HepG2 (cell line): ENCODE data around the gene DFFA. TPM values are rescaled to one million over a fixed set of nuclear protein-coding genes. Genes with fewer than 3 reads are reported as not detected.

Experiments used
- ATAC-seq: fragments of 200-7000 bp; cut with Tn5 transposase; 3 replicates; pipeline ENCODE4 v1.9.1; 2020; ENCODE audit warnings: mild to moderate bottlenecking, moderate library complexity
- BruUV-seq: library from RNA; stranded (reverse); fragments of 400-500 nt; replicated peaks from 2 replicates; lab custom pipeline; 2021; lab: Mats Ljungman, UMichigan
- CTCF ChIA-PET: fragments of 300-600 bp; formaldehyde crosslinking; extraction: SDS; loops from one replicate; lab custom pipeline; 2021; ENCODE audit warnings: low total read pairs, inconsistent platforms, low intra/inter-chr PET ratio; lab: Yijun Ruan, JAX
- POLR2A ChIA-PET: fragments of 350-600 bp; sonication (Branson Sonifier 250); formaldehyde crosslinking; loops from one replicate; lab custom pipeline; 2020; ENCODE audit warnings: antibody characterized with exemption, inconsistent platforms; lab: Yijun Ruan, JAX
- DNase-seq: peaks from one replicate; pipeline ENCODE4 v3.0.0-alpha.2; 2015; ENCODE audit warnings: low spot score
- FAIRE-seq: peaks from 3 replicates; lab custom pipeline; 2011; peaks lifted over from hg19 to GRCh38; lab: Jason Lieb, UNC
- H2AFZ ChIP-seq: one replicate; pipeline ENCODE4 v1.6.1; 2011; ENCODE audit warnings: low read length, inconsistent platforms
- H3K27ac ChIP-seq: fragments of 300-600 bp; 3 replicates; pipeline ENCODE4 v1.8.0; 2011; ENCODE audit warnings: mixed run types, mild to moderate bottlenecking, mixed read lengths, low read length, inconsistent platforms; ENCODE audit not compliant: insufficient read depth; ENCODE audit errors: extremely low read length
- H3K27me3 ChIP-seq, 2 experiments: fragments of 200-600 bp in 1 of 2; 2 replicates in 1 of 2; 3 replicates in 1 of 2; pipeline versions ENCODE4 v1.6.0 to v1.8.0; 2011; ENCODE audit warnings: low read length in 2 of 2, mild to moderate bottlenecking in 2 of 2, moderate library complexity in 2 of 2, inconsistent platforms in 1 of 2; ENCODE audit not compliant: insufficient read depth in 2 of 2, control insufficient read depth in 1 of 2
- H3K36me3 ChIP-seq, 2 experiments: fragments of 200-600 bp in 1 of 2; replicated peaks in 1 of 2; 2 replicates in 1 of 2; 3 replicates in 1 of 2; pipeline versions ENCODE4 v1.5.1 to v1.8.0; 2011; ENCODE audit warnings: low read length in 2 of 2, inconsistent platforms in 1 of 2; ENCODE audit not compliant: insufficient read depth in 2 of 2, control insufficient read depth in 1 of 2
- H3K4me1 ChIP-seq: 2 replicates; pipeline ENCODE4 v1.5.1; 2012; ENCODE audit warnings: low read length, inconsistent platforms; ENCODE audit not compliant: insufficient read depth
- H3K4me2 ChIP-seq: 2 replicates; pipeline ENCODE4 v1.6.0; 2011; ENCODE audit warnings: low read depth, low read length, inconsistent platforms
- H3K4me3 ChIP-seq, 3 experiments: fragments of 200-600 bp in 1 of 3; sonication (generic), shearing (Covaris generic) in 1 of 3; replicated peaks in 1 of 3; 2 replicates each; pipeline ENCODE4 v1.5.1; 2011 to 2016; ENCODE audit warnings: low read length in 3 of 3, inconsistent platforms in 2 of 3, low read depth in 2 of 3, mild to moderate bottlenecking in 2 of 3, control low read depth in 1 of 3, mixed read lengths in 1 of 3; ENCODE audit not compliant: insufficient read depth in 1 of 3
- H3K79me2 ChIP-seq: one replicate; pipeline ENCODE4 v1.6.1; 2011; ENCODE audit warnings: low read length, inconsistent platforms; ENCODE audit not compliant: insufficient read depth
- H3K9ac ChIP-seq: 2 replicates; pipeline ENCODE4 v1.6.0; 2011; ENCODE audit warnings: mild to moderate bottlenecking, low read depth, low read length, inconsistent platforms; ENCODE audit not compliant: insufficient read depth
- H3K9me3 ChIP-seq: 2 replicates; pipeline ENCODE4 v1.5.1; 2012; ENCODE audit warnings: mild to moderate bottlenecking, low read length
- H4K20me1 ChIP-seq: 2 replicates; pipeline ENCODE4 v1.6.0; 2011; ENCODE audit warnings: inconsistent platforms, mild to moderate bottlenecking, low read length, moderate library complexity; ENCODE audit not compliant: insufficient read depth
- BRCA1 ChIP-seq: sonication (generic); formaldehyde crosslinking; IDR thresholded peaks from 2 replicates; pipeline ENCODE4 v1.4.0; 2020; ENCODE audit warnings: missing genetic modification reagents
- HOXA7 ChIP-seq: sonication (generic); formaldehyde crosslinking; IDR thresholded peaks from 2 replicates; pipeline ENCODE4 v1.8.1; 2022; ENCODE audit warnings: mild to moderate bottlenecking, missing genetic modification reagents, moderate library complexity
- KAT2B ChIP-seq: fragments of 150-350 bp; IDR thresholded peaks from 2 replicates; pipeline ENCODE4 v1.6.1; 2014; ENCODE audit warnings: low read depth, low read length, borderline replicate concordance
- KDM5B ChIP-seq: sonication (generic); formaldehyde crosslinking; IDR thresholded peaks from 2 replicates; pipeline ENCODE4 v1.4.0; 2020; ENCODE audit warnings: missing genetic modification reagents, mild to moderate bottlenecking, borderline replicate concordance
- TAF15 ChIP-seq: fragments of 200-400 bp; formaldehyde crosslinking; IDR thresholded peaks from one replicate; pipeline ENCODE4 v1.6.1; 2018; ENCODE audit warnings: mild to moderate bottlenecking, low read depth, low read length; ENCODE audit not compliant: poor library complexity, severe bottlenecking
- TCF12 ChIP-seq, 2 experiments: fragments of 450-650 bp in 1 of 2; sonication (generic) in 1 of 2; formaldehyde crosslinking in 1 of 2; IDR thresholded peaks; 2 replicates each; pipeline versions ENCODE4 v1.6.1 to v1.8.0; 2017 to 2022; ENCODE audit warnings: antibody characterized with exemption in 1 of 2, mild to moderate bottlenecking in 1 of 2, missing genetic modification reagents in 1 of 2, moderate library complexity in 1 of 2
- XRCC5 ChIP-seq: fragments of 200-400 bp; formaldehyde crosslinking; optimal IDR thresholded peaks from 2 replicates; pipeline ENCODE3; 2017; ENCODE audit warnings: mild to moderate bottlenecking, low read length
- ZEB1 ChIP-seq: IDR thresholded peaks from 2 replicates; pipeline ENCODE4 v1.6.1; 2012; ENCODE audit warnings: mild to moderate bottlenecking, low read depth, inconsistent platforms; ENCODE audit not compliant: insufficient replicate concordance
- ZNF383 ChIP-seq: sonication (generic); formaldehyde crosslinking; IDR thresholded peaks from 2 replicates; pipeline ENCODE4 v1.4.0; 2020; ENCODE audit warnings: missing genetic modification reagents, mild to moderate bottlenecking, borderline replicate concordance
- ZNF558 ChIP-seq: sonication (generic); formaldehyde crosslinking; IDR thresholded peaks from 2 replicates; pipeline ENCODE4 v1.9.0; 2022; ENCODE audit warnings: mild to moderate bottlenecking, missing genetic modification reagents, borderline replicate concordance
- ZNF562 ChIP-seq: sonication (generic); formaldehyde crosslinking; IDR thresholded peaks from 2 replicates; pipeline ENCODE4 v1.8.0; 2022; ENCODE audit warnings: missing genetic modification reagents, borderline replicate concordance
- WGBS: methylation state at CpG from one replicate; pipeline ENCODE4 v1.1.6; 2017; ENCODE audit warnings: low lambda C conversion rate; 5-methylcytosine and 5-hydroxymethylcytosine counted together
- in situ Hi-C: cut with HindIII; loops from 2 replicates; pipeline ENCODE4 v1.10.0; 2017; ENCODE audit warnings: low pct_unique_long_range_greater_than_20kb; ENCODE audit not compliant: extremely low pct_ligation_motif_present
- intact Hi-C: fragments of 100-400 bp; cut with micrococcal nuclease; formaldehyde crosslinking; loops from one replicate; pipeline ENCODE4 v1.10.0; 2022; ENCODE audit not compliant: unreplicated experiment
- polyA plus RNA-seq, 8 experiments: library from polyadenylated mRNA; depleted of rRNA in 3 of 8; stranded (reverse) in 7 of 8; unstranded in 1 of 8; fragments of >200 nt; fragmentation: Illumina TruSeq in 4 of 8; extraction: Trizol in 4 of 8; gene quantifications; 2 replicates each; pipeline versions ENCODE4 v1.2.1 to v1.2.3, GENCODE V29; 2011 to 2016; ENCODE audit warnings: low read depth in 4 of 8, missing spikeins in 1 of 8, mixed read lengths in 1 of 8; ENCODE audit not compliant: insufficient read depth in 1 of 8
- total RNA-seq, 5 experiments: library from RNA; depleted of rRNA; stranded (reverse); fragments of >200 nt; fragmentation: Illumina TruSeq; extraction: Trizol; gene quantifications; 2 replicates each; pipeline ENCODE4 v1.2.3, GENCODE V29; 2016; ENCODE audit warnings: low read depth in 1 of 5
- TF ChIP-seq, protein P1 (sequence below): sonication (generic); formaldehyde crosslinking; IDR thresholded peaks from 2 replicates; pipeline ENCODE4 v1.9.0; 2021; ENCODE audit warnings: missing genetic modification reagents, borderline replicate concordance
- TF ChIP-seq, protein P2 (sequence below): sonication (generic); formaldehyde crosslinking; IDR thresholded peaks from 2 replicates; pipeline ENCODE4 v1.4.0; 2020; ENCODE audit warnings: mild to moderate bottlenecking, missing genetic modification reagents

The DFFA gene
- total and polyA plus RNA-seq, 2 of the 13 experiments (the other 11 are each of a cell fraction or from before 2014, with no cell fraction given), result 16.5 to 33.9 TPM

DNA sequence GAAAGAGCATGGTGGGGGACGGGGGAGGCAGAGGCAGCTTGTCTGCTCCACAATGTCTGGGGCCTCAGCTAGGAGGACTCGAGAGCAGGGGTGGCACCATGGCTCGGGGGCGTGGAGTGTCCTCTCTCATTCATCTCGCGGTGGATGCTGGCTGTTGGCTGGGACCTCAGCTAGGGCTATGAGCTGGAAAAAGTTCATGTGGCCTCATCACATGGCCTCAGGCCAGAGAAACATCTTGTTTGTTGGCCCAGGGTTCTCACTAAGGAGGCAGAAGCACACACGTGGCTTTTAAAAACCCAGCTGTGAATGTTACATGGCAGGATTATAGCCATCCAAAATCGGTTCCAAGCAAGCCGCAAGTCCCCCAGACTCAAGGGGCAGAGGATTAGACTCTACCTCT, 48.3 kb downstream of the DFFA start:
- DNase-seq, result no peak
- ATAC-seq, result no peak

More for the DNA sequence above, 48.3 kb downstream of the DFFA start:
- ChIA-PET CTCF (no interaction called here), POLR2A (no interaction called here)
- no peak overlapping the region for H3K9ac ChIP-seq
- no peak overlapping the region for H3K4me2 ChIP-seq
- intact Hi-C loops, result no loop called here
- WGBS, result 86% methylated on average over 8 of the region's 9 CpGs
- in situ Hi-C loops, result no loop called here
- H3K4me3 ChIP-seq, result no peak overlapping the region
- no TSS peak for BruUV-seq
- no peak for FAIRE-seq
- no peaks in the 10 kb centered on the region for H3K9me3 ChIP-seq
- H3K79me2 ChIP-seq, result no peaks in the 10 kb centered on the region
- no peak overlapping the region for H3K27ac ChIP-seq
- H3K27me3 ChIP-seq, result no peaks in the 10 kb centered on the region
- no peaks in the 10 kb centered on the region for H4K20me1 ChIP-seq
- H3K36me3 ChIP-seq, result peaks cover 4 to 15% of the 10 kb centered on the region in 2 experiments; a peak in 4 of 5 replicates
- H3K4me1 ChIP-seq, result peaks cover 16% of the 10 kb centered on the region
- H2AFZ ChIP-seq, result no peak overlapping the region
- TF ChIP-seq, protein P1, sequence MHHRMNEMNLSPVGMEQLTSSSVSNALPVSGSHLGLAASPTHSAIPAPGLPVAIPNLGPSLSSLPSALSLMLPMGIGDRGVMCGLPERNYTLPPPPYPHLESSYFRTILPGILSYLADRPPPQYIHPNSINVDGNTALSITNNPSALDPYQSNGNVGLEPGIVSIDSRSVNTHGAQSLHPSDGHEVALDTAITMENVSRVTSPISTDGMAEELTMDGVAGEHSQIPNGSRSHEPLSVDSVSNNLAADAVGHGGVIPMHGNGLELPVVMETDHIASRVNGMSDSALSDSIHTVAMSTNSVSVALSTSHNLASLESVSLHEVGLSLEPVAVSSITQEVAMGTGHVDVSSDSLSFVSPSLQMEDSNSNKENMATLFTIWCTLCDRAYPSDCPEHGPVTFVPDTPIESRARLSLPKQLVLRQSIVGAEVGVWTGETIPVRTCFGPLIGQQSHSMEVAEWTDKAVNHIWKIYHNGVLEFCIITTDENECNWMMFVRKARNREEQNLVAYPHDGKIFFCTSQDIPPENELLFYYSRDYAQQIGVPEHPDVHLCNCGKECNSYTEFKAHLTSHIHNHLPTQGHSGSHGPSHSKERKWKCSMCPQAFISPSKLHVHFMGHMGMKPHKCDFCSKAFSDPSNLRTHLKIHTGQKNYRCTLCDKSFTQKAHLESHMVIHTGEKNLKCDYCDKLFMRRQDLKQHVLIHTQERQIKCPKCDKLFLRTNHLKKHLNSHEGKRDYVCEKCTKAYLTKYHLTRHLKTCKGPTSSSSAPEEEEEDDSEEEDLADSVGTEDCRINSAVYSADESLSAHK, result no peak
- TF ChIP-seq XRCC5 (no peak), TCF12 (IDR thresholded peaks at IDR 0.05) (no peak), TCF12 (CRISPR knock-in tag; IDR thresholded peaks at IDR 0.05) (no peak), KDM5B (CRISPR knock-in tag) (no peak), ZNF562 (CRISPR knock-in tag) (no peak), KAT2B (no peak), ZNF558 (no peak), ZEB1 (no peak), BRCA1 (CRISPR knock-in tag) (no peak), ZNF383 (CRISPR knock-in tag) (no peak), TAF15 (no peak), HOXA7 (CRISPR knock-in tag) (no peak)
- TF ChIP-seq, protein P2, sequence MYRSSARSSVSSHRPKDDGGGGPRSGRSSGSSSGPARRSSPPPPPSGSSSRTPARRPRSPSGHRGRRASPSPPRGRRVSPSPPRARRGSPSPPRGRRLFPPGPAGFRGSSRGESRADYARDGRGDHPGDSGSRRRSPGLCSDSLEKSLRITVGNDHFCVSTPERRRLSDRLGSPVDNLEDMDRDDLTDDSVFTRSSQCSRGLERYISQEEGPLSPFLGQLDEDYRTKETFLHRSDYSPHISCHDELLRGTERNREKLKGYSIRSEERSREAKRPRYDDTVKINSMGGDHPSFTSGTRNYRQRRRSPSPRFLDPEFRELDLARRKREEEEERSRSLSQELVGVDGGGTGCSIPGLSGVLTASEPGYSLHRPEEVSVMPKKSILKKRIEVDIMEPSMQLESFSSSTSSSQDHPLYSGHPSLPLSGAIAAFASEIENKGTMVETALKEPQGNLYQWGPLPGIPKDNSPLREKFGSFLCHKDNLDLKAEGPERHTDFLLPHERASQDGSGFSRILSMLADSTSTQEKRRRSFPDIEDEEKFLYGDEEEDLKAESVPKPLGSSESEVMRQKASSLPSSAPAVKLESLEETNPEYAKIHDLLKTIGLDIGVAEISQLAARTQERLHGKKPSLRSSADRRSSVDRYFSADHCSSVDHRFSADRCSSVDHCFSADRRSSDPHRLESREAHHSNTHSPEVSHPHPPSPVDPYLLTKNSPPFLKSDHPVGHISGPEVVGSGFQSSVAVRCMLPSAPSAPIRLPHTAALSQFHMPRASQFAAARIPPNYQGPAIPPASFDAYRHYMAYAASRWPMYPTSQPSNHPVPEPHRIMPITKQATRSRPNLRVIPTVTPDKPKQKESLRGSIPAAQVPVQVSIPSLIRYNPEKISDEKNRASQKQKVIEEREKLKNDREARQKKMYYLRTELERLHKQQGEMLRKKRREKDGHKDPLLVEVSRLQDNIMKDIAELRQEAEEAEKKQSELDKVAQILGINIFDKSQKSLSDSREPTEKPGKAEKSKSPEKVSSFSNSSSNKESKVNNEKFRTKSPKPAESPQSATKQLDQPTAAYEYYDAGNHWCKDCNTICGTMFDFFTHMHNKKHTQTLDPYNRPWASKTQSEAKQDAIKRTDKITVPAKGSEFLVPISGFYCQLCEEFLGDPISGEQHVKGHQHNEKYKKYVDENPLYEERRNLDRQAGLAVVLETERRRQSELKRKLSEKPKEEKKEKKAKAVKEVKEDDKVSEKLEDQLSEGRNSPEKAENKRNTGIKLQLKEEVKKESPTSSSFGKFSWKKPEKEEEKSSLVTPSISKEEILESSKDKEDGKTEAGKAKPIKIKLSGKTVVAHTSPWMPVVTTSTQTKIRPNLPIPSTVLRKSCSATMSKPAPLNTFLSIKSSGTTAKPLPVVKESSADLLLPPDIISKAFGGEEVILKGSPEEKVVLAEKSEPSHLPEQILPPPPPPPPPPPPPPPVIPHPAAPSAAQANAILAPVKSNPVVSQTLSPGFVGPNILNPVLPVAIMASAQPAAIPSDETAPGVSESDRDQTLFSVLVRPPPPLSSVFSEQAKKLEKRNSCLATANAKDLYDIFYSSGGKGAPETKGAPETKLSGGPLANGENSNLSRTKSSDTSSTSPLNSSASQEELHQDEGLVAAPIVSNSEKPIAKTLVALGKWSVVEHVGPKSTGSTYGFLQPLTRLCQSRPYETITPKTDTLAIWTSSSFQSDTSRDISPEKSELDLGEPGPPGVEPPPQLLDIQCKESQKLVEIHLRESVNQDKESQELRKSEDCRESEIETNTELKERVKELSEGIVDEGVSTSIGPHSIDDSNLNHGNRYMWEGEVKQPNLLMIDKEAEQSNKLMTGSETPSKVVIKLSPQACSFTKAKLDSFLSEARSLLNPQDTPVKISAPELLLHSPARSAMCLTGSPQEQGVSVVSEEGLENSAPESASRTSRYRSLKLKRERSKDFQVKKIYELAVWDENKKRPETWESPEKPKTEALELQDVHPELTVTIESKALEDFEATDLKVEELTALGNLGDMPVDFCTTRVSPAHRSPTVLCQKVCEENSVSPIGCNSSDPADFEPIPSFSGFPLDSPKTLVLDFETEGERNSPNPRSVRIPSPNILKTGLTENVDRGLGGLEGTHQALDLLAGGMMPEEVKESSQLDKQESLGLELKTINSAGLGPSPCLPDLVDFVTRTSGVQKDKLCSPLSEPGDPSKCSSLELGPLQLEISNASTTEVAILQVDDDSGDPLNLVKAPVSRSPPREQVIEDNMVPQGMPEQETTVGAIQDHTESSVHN, result no peak
- TF ChIP-seq, all 625 proteins: peak for 0
